GM23248 (cell line): ENCODE data around the gene CFAP99. TPM values are rescaled to one million over a fixed set of nuclear protein-coding genes. Genes with fewer than 3 reads are reported as not detected.

Experiments used
- DNase-seq: peaks from one replicate; pipeline ENCODE4 v3.0.0-alpha.2; 2015
- H2AFZ ChIP-seq: fragments of 200-600 bp; sonication (generic); 2 replicates; pipeline ENCODE4 v1.6.1; 2016; ENCODE audit warnings: antibody characterized with exemption
- H3F3A ChIP-seq: fragments of 200-600 bp; sonication (generic); 2 replicates; pipeline ENCODE4 v1.6.1; 2016; ENCODE audit warnings: mild to moderate bottlenecking, antibody characterized with exemption, mixed run types; ENCODE audit not compliant: insufficient read depth
- H3K27ac ChIP-seq: fragments of 200-600 bp; sonication (generic); 2 replicates; pipeline ENCODE4 v1.5.1; 2016; ENCODE audit warnings: mild to moderate bottlenecking
- H3K27me3 ChIP-seq: fragments of 200-600 bp; sonication (generic); replicated peaks from 2 replicates; pipeline ENCODE4 v1.6.1; 2016; ENCODE audit warnings: mild to moderate bottlenecking; ENCODE audit not compliant: insufficient read depth
- H3K36me3 ChIP-seq: fragments of 200-600 bp; sonication (generic); 2 replicates; pipeline ENCODE4 v1.6.1; 2016; ENCODE audit warnings: low read depth, mild to moderate bottlenecking
- H3K4me1 ChIP-seq: fragments of 200-600 bp; sonication (generic); 2 replicates; pipeline ENCODE4 v1.6.1; 2016; ENCODE audit warnings: mild to moderate bottlenecking; ENCODE audit not compliant: insufficient read depth
- H3K4me2 ChIP-seq: fragments of 200-600 bp; sonication (generic); one replicate; pipeline ENCODE4 v1.6.1; 2016; ENCODE audit warnings: mild to moderate bottlenecking; ENCODE audit not compliant: unreplicated experiment
- H3K4me3 ChIP-seq: fragments of 200-600 bp; sonication (generic); 2 replicates; pipeline ENCODE4 v1.5.1; 2016; ENCODE audit warnings: mild to moderate bottlenecking
- H3K79me2 ChIP-seq: fragments of 200-600 bp; sonication (generic); 2 replicates; pipeline ENCODE4 v1.6.1; 2016; ENCODE audit warnings: mild to moderate bottlenecking; ENCODE audit not compliant: insufficient read depth
- H3K9ac ChIP-seq: fragments of 200-600 bp; sonication (generic); 2 replicates; pipeline ENCODE4 v1.6.1; 2016; ENCODE audit warnings: mild to moderate bottlenecking
- H3K9me2 ChIP-seq: fragments of 200-600 bp; sonication (generic); 2 replicates; pipeline ENCODE4 v1.6.1; 2016; ENCODE audit warnings: mixed run types, mild to moderate bottlenecking, moderate library complexity; ENCODE audit not compliant: insufficient read depth
- H3K9me3 ChIP-seq: fragments of 200-600 bp; sonication (generic); one replicate; pipeline ENCODE4 v1.6.1; 2017; ENCODE audit warnings: low read depth
- H4K20me1 ChIP-seq: fragments of 200-600 bp; sonication (generic); 2 replicates; pipeline ENCODE4 v1.6.0; 2016; ENCODE audit not compliant: insufficient read depth
- EZH2 ChIP-seq: fragments of 200-600 bp; sonication (generic); IDR thresholded peaks from 2 replicates; pipeline ENCODE4 v1.6.1; 2018; ENCODE audit warnings: antibody characterized with exemption, mild to moderate bottlenecking; ENCODE audit not compliant: insufficient read depth, poor library complexity, severe bottlenecking
- EZH2phosphoT487 ChIP-seq: fragments of 200-600 bp; sonication (generic); IDR thresholded peaks from 2 replicates; pipeline ENCODE4 v1.6.1; 2018; ENCODE audit warnings: antibody characterized with exemption, moderate library complexity, mild to moderate bottlenecking, low read depth; ENCODE audit not compliant: insufficient read depth
- WGBS, 2 experiments: methylation state at CpG; one replicate each; pipeline ENCODE4 v1.1.6; 2015 to 2017; ENCODE audit warnings: low lambda C conversion rate in 2 of 2, low coverage in 1 of 2; ENCODE audit errors: missing lambda C conversion rate in 2 of 2; 5-methylcytosine and 5-hydroxymethylcytosine counted together
- in situ Hi-C: fragments of 300-500 bp; cut with MboI; formaldehyde crosslinking; loops from 2 replicates; pipeline ENCODE4 v1.15.0; 2020
- polyA plus RNA-seq: library from polyadenylated mRNA; unstranded; fragments of >200 nt; fragmentation: Nextera tagmentation; extraction: Ambion mirVana; gene quantifications from 2 replicates; pipeline ENCODE4 v1.2.1, GENCODE V29; 2016
- total RNA-seq: library from RNA; depleted of rRNA; stranded (reverse); fragments of >200 nt; shearing (Covaris generic); gene quantifications from 2 replicates; pipeline ENCODE4 v1.2.3, GENCODE V29; 2014

CFAP99 gene
- total and polyA plus RNA-seq, 2 experiments from 2014 or later, result not detected

DNA sequence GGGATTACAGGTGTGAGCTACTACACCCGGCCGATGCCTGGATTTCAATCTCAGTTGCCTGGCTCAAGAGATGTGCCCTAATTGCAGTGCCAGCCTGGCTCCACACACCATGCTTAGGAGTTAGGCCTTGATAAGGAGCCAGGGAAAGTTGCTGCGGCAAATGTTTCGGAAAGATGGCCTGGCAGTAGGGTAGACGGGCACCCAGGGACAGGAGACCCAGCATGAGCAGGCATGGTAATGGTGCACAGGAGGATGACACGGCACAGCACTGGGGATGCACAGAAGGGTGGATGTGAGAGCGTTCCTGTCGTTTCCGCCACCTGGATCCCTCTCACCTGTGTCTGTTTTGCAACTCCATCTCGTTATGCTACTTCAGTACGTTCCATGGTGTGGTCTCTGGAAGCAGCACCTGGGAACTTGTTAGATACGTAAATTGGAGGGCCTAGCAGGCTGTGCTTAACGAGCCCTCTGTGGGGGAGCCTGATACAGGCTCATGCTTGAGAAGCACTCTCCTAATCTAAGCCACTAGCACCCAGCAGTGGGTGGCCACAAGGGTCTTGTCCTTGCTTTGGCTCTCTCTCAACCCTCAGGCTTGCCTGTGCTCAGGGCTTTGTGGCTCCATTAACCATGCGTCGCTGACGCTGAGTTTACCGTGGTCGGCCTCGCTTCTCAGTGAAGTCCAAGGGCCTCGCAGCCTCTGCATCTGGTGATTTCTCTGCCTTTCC is 70.5 kb downstream of the CFAP99 start:
- H3K36me3 ChIP-seq, result peaks cover 17% of the 10 kb centered on the region
- no peaks in the 10 kb centered on the region for H3K9me3 ChIP-seq
- H3K9me2 ChIP-seq, result no peaks in the 10 kb centered on the region
- no peak for DNase-seq
- TF ChIP-seq EZH2phosphoT487 (no peak), EZH2 (no peak)
- H3F3A ChIP-seq, result peaks cover 34% of the 10 kb centered on the region
- no peak overlapping the region for H3K4me2 ChIP-seq
- peaks cover 14% of the 10 kb centered on the region for H4K20me1 ChIP-seq
- no peak overlapping the region for H3K4me3 ChIP-seq
- H3K27me3 ChIP-seq, result no peaks in the 10 kb centered on the region
- H2AFZ ChIP-seq, result no peak overlapping the region
- 85 to 87% methylated on average over 20 of the region's 20 CpGs for WGBS, 2 experiments
- peak overlapping the region; percentile 92 for H3K27ac ChIP-seq
- peaks cover 44% of the 10 kb centered on the region for H3K4me1 ChIP-seq
- peaks cover 100% of the 10 kb centered on the region for H3K79me2 ChIP-seq
- in situ Hi-C loops, result no loop called here
- peak overlapping the region; percentile 69; the same call in 1 of the 2 replicates for H3K9ac ChIP-seq

DNA sequence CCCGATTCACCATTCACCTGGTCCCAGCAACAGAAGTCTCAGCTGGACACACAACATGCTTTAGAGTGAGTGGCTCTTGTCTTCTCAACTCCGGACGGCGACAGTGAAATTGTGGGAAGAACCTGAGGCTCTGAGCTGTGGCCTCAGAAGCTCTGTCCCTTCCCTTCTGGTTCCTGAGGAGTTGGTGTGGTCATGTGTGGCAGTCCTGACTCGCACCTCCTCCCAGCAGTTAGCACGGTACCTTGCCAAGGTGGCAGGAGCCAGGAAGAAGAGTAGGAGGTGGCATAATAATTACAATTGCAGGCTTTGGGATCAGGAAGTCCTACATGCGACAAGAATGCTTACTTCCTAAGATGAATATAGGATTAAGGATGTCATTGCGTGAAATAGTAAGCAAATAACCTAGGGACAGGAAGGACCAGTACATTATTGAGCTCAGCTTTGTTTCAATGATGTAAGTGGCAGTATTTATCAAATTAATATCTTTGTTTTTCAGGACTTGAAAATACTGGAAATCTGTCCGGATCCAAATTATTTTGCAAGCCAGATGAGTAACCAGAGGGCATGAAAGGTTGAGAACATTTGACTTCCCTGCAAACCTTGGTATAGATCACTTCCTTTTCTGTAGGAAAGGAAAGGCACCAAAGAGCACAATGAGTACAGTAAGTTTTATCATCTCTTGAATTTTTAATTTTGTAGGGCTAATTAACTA is 71.2 kb downstream of the CFAP99 start:
- H3K9me2 ChIP-seq, result no peaks in the 10 kb centered on the region
- in situ Hi-C loops, result no loop called here
- peak overlapping the region; percentile 69 for H3K9ac ChIP-seq
- DNase-seq, result peak; percentile 55
- TF ChIP-seq EZH2phosphoT487, result no peak
- TF ChIP-seq EZH2, result no peak
- H3F3A ChIP-seq, result peaks cover 32% of the 10 kb centered on the region
- peaks cover 38% of the 10 kb centered on the region for H3K4me1 ChIP-seq
- H2AFZ ChIP-seq, result no peak overlapping the region
- no peaks in the 10 kb centered on the region for H3K27me3 ChIP-seq
- peaks cover 17% of the 10 kb centered on the region for H3K36me3 ChIP-seq
- peaks cover 13% of the 10 kb centered on the region for H4K20me1 ChIP-seq
- peaks cover 100% of the 10 kb centered on the region for H3K79me2 ChIP-seq
- H3K4me2 ChIP-seq, result peak overlapping the region; percentile 10
- 81% methylated on average over 9 of the region's 9 CpGs for WGBS, 2 experiments
- H3K4me3 ChIP-seq, result no peak overlapping the region
- H3K27ac ChIP-seq, result peak overlapping the region; percentile 92
- H3K9me3 ChIP-seq, result no peaks in the 10 kb centered on the region

DNA sequence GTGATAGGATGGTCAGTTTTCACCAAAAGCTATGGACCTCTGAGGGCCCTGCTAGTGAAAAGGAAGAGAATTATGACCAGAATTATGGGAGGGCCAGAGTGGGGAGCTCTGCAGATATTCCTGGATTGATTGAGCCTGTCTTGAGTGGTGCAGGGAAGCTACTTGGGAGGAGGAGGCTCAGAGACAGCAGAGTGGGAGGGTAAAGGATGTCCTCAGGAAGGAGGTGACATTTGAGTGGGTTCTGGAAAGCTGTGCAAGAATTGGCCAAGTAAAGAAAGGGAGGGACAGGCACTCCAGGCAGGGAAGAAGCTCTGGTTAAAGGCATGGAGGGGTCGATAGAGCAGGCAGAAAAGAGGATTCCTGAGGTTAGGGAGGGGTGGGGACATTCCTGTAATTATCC is 74.2 kb downstream of the CFAP99 start:
- Histone ChIP-seq H3K27ac (no peak overlapping the region), H3K4me3 (no peak overlapping the region), H3K4me1 (peaks cover 32% of the 10 kb centered on the region), H3K36me3 (peaks cover 30% of the 10 kb centered on the region), H2AFZ (no peak overlapping the region), H3F3A (peaks cover 24% of the 10 kb centered on the region), H4K20me1 (no peaks in the 10 kb centered on the region), H3K79me2 (peaks cover 100% of the 10 kb centered on the region), H3K9me2 (no peaks in the 10 kb centered on the region), H3K4me2 (no peak overlapping the region), H3K9me3 (no peaks in the 10 kb centered on the region), H3K9ac (no peak overlapping the region), H3K27me3 (no peaks in the 10 kb centered on the region)
- in situ Hi-C loops, result no loop called here
- WGBS, 2 experiments, result 88 to 90% methylated on average over 1 of the region's 1 CpG
- TF ChIP-seq EZH2 (no peak), EZH2phosphoT487 (no peak)
- DNase-seq, result no peak

DNA sequence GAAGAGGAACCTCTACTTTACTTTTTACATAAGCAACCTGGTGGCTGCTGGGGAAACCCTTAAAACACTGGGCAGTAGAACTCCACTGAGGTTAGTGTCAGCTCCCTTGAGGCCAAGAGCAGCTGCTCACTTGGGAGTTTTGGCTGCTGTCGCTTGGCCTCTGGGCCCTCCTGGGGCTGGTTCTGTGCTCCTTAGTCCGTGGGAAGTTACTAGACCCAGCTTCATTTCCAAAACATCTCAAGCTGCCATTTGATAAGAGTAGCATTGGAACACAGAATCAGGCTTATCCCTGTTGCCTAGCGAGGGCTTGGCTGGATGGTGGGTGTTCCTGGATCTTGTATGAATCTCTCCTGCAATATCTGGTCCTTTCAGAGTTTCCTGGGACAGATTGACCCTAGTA is 76.2 kb downstream of the CFAP99 start:
- H3K4me2 ChIP-seq, result no peak overlapping the region
- H3K27me3 ChIP-seq, result no peaks in the 10 kb centered on the region
- H3K4me1 ChIP-seq, result peaks cover 26% of the 10 kb centered on the region
- 91 to 93% methylated on average over 3 of the region's 3 CpGs for WGBS, 2 experiments
- H3K9ac ChIP-seq, result no peak overlapping the region
- no peaks in the 10 kb centered on the region for H4K20me1 ChIP-seq
- no peaks in the 10 kb centered on the region for H3K9me3 ChIP-seq
- H3K79me2 ChIP-seq, result peaks cover 100% of the 10 kb centered on the region
- in situ Hi-C loops, result no loop called here
- H3K27ac ChIP-seq, result no peak overlapping the region
- no peak for DNase-seq
- H2AFZ ChIP-seq, result no peak overlapping the region
- peaks cover 48% of the 10 kb centered on the region for H3K36me3 ChIP-seq
- no peaks in the 10 kb centered on the region for H3K9me2 ChIP-seq
- H3K4me3 ChIP-seq, result no peak overlapping the region
- TF ChIP-seq EZH2 (no peak), EZH2phosphoT487 (no peak)
- H3F3A ChIP-seq, result peaks cover 21% of the 10 kb centered on the region
